Measurements from ENCODE around the gene SRRT. TPM values are rescaled to one million over a fixed set of nuclear protein-coding genes. Genes with fewer than 3 reads are reported as not detected.

Gene SRRT
- total RNA-seq, 1 donor from 2014 or later: 162 TPM

GRCh38 chr7:100895701-100895955, 20.7 kb downstream of the SRRT start, which contains the start of gene ACHE:
Gene ACHE (minus strand): TSS chr7:100895888. CDS start chr7:100894232, 1,656 bp downstream.
- peaks cover 23% of the 10 kb centered on the region for H3K27me3 Mint-ChIP-seq (ENCODE audit: unreplicated experiment)
- H3K27ac Mint-ChIP-seq (ENCODE audit: unreplicated experiment): no peak within 1 kb of the TSS
- no peak for DNase-seq (ENCODE audit: extremely low spot score, unreplicated experiment)
- TF ChIP-seq CTCF (IDR thresholded peaks at IDR 0.05): no peak
- H3K4me1 Mint-ChIP-seq (ENCODE audit: unreplicated experiment): peaks cover 19% of the 10 kb centered on the region
- H3K36me3 Mint-ChIP-seq (ENCODE audit: unreplicated experiment): no peaks in the 10 kb centered on the region
- peak within 1 kb of the TSS; percentile 74 for H3K4me3 Mint-ChIP-seq (ENCODE audit: unreplicated experiment)
- no peaks in the 10 kb centered on the region for H3K9me3 Mint-ChIP-seq (ENCODE audit: unreplicated experiment)

DNA sequence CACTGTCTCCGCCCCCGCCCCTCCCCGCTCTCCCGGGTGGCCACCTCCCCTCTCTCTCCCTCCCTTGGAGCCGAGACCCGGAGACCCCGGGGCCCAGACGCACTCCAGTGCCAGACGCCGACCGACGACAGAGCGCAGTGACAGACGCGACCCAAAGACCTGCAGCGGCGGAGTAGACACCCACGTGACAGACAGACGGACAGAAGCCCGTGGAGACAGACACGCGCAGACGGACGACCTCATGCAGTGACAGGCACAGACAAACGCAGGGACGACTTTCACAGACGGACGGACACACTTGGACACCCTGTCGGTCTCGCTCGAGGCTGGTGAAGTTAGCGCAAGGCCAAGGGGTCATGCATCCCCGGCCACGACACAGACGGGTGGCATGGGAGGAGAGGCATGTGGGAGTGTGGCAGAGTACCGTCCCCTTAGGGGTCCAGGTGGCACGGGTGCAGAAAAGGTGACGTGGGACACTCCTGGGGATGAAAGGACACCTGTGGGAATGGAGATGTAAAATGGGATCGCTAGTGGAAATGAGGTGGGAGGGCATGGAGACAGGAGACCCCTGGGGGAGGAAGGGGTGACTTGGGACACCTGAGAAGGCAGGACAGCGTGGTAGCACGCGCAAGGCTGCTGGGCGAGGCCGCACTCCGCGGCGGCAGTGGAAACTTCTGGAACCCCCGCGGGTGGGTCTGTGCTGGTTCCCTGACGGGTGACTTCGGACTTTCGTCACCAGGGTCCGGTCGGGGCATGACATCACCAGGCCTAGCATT, 21.2 kb downstream of the SRRT start:
- Mint-ChIP-seq H3K4me1 (ENCODE audit: unreplicated experiment) (peaks cover 17% of the 10 kb centered on the region), H3K9me3 (ENCODE audit: unreplicated experiment) (no peaks in the 10 kb centered on the region), H3K27me3 (ENCODE audit: unreplicated experiment) (peaks cover 28% of the 10 kb centered on the region), H3K4me3 (ENCODE audit: unreplicated experiment) (peak overlapping the region; percentile 74), H3K27ac (ENCODE audit: unreplicated experiment) (no peak overlapping the region), H3K36me3 (ENCODE audit: unreplicated experiment) (no peaks in the 10 kb centered on the region)
- no peak for TF ChIP-seq CTCF (IDR thresholded peaks at IDR 0.05)
- no peak for DNase-seq (ENCODE audit: extremely low spot score, unreplicated experiment)

GRCh38 chr7:100896732-100897608, 22.1 kb downstream of the SRRT start:
- no peaks in the 10 kb centered on the region for H3K9me3 Mint-ChIP-seq (ENCODE audit: unreplicated experiment)
- peaks cover 13% of the 10 kb centered on the region for H3K4me1 Mint-ChIP-seq (ENCODE audit: unreplicated experiment)
- TF ChIP-seq CTCF (IDR thresholded peaks at IDR 0.05): peak; percentile 91
- peak overlapping the region; percentile 74 for H3K4me3 Mint-ChIP-seq (ENCODE audit: unreplicated experiment)
- no peaks in the 10 kb centered on the region for H3K36me3 Mint-ChIP-seq (ENCODE audit: unreplicated experiment)
- DNase-seq (ENCODE audit: extremely low spot score, unreplicated experiment): no peak
- no peak overlapping the region for H3K27ac Mint-ChIP-seq (ENCODE audit: unreplicated experiment)
- peaks cover 28% of the 10 kb centered on the region for H3K27me3 Mint-ChIP-seq (ENCODE audit: unreplicated experiment)

DNA sequence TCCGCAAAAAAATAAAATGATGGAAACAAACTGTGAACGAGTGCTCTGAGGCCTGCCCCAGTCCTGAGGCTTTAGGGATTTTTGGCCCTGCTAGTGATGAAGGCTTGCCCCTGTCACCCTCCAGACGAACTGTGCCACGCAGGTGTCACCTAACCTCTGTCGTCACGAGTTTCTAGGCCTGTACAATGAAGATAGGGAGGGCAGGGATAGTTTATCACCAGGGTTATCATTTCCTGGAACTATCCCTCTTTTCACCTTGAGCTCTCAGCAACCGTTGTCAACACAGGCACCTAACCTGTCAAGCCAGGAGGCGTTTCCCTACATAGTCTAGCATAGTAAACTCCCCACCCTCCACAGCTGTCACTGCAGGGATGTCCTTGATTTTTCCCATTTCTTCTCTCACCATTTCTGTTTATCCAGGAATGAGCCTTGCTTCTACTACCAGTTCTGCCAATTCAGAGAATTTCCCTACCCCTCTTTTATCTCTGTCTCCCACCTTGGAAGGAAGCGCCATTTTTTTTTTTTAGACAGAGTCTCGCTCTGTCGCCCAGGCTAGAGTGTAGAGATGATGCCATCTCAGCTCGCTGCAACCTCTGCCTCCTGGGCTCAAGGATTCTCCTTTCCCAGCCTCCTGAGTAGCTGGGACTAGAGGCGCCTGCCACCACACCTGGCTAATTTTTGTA, 23.0 kb downstream of the SRRT start:
- TF ChIP-seq CTCF (IDR thresholded peaks at IDR 0.05): no peak
- Mint-ChIP-seq H3K9me3 (ENCODE audit: unreplicated experiment) (no peaks in the 10 kb centered on the region), H3K4me3 (ENCODE audit: unreplicated experiment) (peak overlapping the region; percentile 7), H3K27me3 (ENCODE audit: unreplicated experiment) (peaks cover 28% of the 10 kb centered on the region), H3K4me1 (ENCODE audit: unreplicated experiment) (peaks cover 13% of the 10 kb centered on the region), H3K27ac (ENCODE audit: unreplicated experiment) (no peak overlapping the region), H3K36me3 (ENCODE audit: unreplicated experiment) (no peaks in the 10 kb centered on the region)
- DNase-seq (ENCODE audit: extremely low spot score, unreplicated experiment): no peak

Measured in osteocyte (in vitro differentiated cells).